IPS DF 19.7 (cell line): ENCODE data around the gene PRDM12.
"Not testable (repeated sequence)": the region's sequence is repeated elsewhere in the genome, so short reads cannot be mapped to it uniquely, and the experiment has no call there.

Experiments
- DNase-seq: peaks from one replicate; pipeline ENCODE4 v3.0.0-alpha.2; 2013; ENCODE audit warnings: low read depth, low spot score

PRDM12 gene

DNA sequence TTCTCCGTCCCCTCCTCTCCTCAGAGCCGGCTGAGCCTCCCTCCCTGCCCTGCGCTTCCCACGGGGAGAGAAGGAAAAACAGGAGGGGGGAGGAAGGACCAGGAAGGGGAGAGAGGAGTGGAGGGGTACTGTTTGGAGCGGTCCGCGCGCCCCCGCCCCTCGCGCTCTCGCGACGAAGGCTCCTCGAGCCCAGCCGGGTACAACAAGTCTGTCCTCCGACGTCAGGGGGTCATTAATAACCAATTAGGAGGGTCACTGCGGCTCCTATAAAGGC, 480 bp upstream of the PRDM12 start:
- no peak for DNase-seq

DNA sequence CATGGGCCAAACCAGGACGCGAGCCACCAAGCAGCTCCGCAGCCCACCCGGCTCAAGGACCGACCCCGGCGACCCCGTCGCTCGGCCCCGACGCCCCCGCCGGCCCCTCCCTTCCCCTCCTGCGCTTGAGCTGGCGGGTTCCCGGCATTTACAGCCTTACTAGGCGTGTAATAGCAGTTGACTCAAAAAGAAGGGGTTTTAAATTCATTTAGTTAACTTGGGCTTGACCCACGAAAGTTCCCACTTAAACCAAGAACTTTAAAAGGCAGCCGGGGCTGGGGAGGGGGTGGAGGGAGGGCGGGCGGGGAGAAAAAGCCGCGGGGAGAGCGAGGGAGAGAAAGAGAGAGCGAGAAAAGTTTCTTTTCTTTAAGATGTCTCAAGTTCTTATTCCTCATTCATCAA, 636 bp downstream of the PRDM12 start:
- DNase-seq, result no peak

DNA sequence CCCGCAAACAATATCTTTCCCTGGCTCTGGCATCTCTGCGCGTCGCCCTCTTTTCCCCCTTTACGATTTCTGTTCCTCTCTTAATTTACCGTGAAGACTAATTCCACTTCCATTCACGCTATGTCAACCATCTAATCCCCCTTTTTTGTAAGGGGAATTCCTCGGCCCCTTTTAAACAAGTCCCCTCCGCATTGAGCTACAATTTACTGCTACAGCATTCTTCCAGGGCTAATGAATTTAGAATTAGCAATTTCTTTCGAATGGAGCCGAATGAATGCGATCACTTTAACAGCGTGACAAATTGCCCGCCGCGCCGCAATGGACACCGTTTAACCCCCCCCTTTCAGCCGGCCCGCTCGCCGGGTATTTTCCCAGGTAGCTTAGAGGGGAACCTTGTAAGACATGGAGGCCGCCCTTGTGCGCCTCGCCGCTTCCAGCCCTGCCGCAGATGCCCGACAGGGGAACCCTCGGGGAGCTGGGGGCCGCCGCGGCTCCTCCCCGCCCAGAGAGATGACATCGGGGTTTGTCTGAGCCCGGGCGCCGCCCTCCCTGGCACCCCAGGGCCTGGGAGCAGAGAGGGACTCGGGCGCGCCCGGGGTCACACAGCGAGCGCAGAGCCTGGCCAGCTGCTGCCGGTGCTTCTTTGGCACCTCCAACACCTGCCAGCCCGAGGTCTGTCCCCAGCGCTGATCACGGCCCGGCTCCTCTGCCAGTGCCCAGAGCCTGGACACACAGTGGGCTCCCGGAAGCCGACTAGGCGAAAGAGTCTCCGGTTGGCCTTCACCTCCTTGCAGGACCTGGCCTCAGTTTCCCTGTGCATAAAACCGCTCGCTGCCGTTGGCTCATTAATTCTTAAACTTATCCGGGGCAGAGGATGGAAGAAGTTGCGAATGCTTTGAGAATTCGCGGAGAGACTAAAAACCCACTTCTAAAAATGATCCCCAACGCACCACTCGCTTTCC, 1.3 kb downstream of the PRDM12 start:
- no peak for DNase-seq

DNA sequence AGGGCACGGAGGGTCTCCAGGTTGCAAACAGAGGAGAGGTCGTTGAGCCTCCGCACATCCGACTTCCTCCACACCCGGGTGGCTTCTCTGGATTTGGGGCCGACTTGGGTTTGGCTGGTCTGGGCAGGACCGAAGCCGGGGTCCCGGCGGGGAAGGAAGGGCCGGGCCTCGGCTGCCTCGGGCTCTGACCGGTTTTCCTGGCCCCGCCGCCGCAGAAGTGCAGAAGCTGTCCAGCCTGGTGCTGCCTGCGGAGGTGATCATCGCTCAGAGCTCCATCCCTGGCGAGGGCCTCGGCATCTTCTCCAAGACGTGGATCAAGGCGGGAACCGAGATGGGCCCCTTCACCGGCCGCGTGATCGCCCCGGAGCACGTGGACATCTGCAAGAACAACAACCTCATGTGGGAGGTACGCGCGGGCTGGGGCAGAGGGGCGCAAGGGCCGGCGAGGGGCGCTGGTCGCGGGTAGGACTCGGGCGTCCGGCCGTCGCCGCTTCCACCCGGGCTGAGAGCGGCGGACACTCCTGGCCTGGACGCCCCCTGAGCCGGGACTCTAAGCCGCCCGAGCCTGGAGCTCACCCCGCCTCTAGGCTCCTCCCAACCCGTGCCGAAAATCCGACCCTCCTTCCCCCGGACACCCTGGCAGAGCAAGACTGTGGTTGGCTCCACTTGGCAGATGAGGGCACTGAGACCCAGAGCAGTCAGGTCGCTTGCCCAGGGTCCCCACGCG, 2.2 kb downstream of the PRDM12 start:
- DNase-seq, result no peak

DNA sequence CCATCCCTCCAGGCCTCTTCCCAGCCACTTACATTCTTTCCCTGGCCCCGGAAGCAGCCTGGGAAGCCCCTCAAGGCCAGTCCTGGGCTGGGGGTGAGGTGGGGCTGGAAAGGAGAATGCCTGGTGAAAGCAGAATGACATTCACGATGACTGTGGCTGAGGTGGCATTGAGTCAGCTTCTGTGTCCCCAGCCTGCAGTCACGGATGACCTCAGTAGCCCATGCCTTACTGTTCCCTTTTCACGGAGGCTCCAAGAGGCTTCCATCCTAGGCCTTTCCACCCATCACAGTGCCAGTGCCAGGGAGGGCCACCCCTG, 2.7 kb downstream of the PRDM12 start:
- DNase-seq, result no peak

DNA sequence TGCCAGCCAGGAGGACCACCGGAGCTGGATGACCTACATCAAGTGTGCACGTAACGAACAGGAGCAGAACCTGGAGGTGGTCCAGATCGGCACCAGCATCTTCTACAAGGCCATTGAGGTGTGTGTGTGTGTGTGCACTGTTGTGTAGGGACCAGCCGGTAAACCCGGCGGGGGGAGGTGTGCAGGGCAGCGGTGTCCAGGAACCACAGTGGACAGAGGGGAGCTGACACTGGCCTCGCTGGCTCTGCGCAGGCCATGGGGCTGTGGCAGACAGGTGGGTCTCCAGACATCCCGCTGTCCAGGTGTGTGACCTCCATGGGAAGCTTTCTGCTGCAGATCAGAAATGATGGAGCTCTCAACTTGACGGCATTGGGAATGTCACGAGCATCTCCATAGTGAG, 3.8 kb downstream of the PRDM12 start:
- no peak for DNase-seq

DNA sequence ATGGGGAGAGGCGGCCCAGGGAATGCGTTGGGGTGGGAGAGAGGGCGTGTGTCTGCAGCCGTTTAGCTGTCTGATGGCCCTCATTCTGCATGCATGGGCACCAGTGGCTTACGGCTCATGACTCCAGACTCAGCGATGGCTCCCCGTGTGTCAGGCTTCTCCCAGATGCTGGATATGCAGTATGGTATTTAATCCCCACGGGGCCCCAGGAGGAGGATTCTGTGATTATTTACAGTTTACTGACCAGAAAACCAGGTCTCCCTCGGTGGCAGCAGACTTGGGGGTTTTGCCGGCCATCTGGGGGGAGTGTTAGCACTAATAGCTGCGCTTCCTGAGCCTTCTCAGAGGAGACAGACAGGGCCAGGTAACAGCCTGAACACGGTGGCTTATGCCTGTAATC, 4.3 kb downstream of the PRDM12 start:
- no peak for DNase-seq

DNA sequence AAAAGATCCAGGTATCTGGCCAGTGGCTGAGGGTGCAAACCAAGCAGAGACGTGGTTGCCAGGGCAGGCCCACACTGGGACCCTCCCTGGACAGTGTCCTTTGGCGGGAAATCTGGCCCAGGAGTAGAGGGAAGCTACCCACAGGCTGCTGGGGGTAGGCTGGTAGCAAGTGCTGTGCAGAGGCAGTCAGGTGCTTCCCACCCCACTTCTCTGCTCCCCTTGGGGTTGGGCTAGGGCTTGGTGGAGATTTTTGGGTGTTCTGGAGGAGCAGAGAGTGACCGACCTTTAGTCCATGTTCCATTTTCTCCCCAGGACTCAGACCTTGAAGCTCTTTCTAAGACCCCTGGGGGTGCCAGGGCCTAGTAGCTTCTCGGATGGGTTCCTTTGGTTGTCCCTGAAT, 5.6 kb downstream of the PRDM12 start:
- DNase-seq, result no peak

DNA sequence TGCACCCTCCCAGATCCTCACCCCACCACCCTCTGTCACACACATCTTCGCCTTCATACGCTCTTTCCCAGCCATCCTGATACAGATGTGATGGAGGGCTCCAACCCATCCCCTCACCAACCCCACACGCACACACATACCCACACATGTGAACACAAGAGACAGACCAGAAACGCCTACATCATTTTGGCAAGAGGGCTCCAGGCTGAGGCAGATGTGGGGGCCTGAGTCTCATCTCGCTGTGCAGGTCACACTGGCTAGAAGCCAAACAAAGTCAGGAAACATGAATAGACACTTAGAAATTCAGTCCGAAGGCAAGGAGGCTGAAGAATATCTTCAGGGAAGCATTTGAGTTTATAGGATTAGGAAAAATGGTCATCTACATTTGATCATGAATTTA, 6.2 kb downstream of the PRDM12 start:
- no peak for DNase-seq

DNA sequence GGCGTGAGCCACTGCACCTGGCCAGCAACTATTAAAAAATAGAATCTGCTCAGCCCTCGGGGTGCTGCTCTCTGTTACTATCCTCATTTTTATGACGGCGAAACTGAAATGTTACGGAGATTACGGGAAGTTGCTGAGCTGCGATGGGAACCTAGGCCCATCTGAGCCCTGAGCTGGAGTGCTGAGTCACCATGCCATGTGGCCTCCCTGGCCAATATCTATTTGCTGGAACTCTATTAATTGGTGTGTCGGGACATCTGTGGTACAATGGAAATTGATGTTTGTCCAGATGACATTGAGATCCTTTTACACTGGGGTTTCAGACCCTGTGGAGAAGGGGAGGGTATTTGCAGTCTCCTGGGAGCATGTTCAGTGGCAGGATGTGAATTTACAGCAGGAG, 8.1 kb downstream of the PRDM12 start:
- DNase-seq, result no peak

DNA sequence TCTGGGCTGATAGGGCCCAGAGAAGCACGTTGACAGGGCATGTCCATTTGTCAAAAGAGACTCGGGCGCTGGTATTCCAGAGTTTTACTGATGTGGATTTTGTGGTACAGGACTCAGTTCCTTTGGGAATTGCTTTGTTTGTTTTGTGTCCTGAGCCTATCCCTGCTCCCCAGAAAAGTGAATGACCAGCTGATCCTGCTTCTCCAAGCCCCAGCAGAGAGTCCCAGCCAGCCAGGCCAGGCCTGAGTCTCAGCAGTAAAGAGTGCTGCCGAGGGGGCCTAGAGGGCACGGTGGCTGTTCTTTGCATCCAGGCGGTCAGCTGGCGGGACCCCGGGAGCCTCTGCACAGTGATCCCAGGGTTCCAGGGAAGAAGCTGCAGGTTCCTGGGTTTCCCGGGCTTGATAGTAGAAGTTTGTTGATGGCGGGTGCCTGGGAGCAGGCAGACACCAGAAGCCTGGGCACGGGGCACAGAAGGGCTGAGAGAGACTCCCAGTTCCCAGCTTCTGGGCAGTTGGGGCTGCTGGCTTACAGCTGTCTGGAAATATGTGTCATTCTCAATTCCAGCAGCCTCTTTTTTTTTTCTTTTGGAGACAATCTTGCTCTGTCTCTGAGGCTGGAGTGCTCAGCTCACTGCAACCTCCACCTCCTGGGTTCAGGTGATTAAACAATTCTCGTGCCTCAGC, 8.7 kb downstream of the PRDM12 start:
- no peak for DNase-seq

DNA sequence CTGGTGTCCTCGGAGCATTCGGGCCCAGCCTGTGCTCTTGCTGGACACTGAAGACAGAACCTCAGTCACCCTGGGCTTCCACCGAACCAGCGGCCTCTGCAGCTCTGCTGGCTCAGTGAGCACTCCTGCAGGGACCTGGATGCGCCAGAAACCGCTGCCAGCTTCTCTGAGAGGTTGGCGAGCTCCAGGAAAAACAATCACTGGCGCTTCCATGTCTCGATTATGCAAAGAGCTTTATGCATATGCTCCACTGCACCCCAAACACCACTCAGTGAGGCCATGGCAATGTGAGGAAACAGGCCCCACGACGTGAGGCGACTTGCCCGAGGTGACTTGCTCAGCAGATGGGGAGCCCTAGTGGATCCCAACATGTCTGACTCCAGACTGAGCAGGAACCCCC, 11.0 kb downstream of the PRDM12 start:
- no peak for DNase-seq

DNA sequence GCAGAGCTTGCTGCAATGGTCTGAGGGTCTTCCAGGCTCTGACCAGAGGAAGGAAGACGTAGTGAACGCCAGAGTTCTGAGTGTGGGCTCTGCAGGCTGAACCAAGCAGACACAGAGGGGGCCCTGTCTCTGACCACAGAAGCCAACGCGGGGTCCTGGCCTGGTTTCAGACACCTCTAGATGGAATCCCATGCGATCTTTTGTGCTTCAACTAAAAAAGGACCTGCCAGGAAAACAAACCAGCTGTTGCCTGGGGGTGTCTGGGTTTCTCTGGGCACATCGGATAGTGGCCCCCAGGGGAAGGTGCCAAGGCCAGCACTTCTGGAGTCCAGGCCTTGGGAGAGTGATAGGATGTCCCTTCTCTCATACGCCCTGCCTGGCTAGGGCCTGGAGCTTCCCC, 12.9 kb downstream of the PRDM12 start:
- DNase-seq, result no peak

DNA sequence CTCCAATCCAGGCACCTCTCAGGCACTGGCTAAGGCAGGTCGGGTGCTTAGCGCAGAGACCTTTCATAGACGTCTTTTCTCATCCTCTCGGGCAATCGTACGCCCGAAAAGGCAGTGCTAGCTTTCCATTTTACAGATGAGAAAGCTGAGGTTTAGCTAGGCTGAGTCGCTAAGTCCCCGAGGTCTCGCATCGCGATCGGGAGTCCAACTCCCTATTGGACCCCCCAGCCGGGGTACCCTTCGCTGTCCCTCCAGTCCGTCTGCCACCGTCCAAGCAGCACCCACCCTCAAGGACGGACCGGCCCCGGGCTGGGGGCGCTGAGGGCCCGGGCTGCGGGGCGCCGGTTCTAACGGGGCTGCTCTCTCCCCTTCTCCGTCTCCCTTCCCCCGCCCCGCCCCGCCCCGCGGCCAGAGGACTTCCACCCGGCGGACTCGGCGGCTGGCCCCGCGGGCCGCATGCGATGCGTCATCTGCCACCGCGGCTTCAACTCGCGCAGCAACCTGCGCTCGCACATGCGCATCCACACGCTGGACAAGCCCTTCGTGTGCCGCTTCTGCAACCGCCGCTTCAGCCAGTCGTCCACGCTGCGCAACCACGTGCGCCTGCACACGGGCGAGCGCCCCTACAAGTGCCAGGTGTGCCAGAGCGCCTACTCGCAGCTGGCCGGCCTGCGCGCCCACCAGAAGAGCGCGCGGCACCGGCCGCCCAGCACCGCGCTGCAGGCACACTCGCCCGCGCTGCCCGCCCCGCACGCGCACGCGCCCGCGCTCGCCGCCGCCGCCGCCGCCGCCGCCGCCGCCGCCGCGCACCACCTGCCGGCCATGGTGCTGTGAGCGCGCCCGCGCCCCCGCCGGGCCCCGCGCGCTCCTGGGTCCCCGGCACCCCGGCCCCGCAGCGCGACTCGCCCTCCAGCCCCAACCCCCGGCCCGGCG, 16.7 kb downstream of the PRDM12 start:
- DNase-seq, result no peak

DNA sequence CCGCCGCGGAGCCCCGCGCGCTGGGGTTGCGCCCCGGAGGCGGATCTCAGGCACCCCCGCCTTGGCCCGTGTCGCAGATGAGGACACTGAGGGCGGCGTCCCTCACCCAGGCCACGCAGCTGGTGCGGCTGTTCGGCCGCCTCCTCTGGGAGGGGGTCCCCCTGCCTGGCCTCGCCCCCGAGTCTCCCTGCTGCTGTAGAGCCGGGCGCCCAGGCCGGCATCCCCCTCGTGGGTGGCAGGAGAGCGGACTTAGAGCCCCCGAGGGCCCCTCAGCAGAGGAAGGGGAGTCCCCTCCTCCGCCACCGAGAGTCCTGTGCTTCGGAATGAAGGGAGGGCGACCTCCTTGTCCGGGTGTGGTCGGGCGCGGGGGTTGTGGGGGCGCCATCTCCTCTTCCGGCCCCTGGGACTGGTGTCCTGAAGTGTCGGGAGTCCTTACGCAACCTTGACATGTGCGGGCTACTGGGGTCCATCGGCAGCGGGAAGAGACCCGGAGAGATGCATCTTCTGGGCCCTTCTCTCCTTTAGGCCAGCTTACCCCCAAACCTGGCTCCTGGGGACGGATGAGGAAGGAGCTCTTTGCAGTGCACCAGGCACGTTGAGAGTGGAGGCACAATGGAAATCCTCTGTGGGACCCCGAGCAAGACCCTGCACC, 17.5 kb downstream of the PRDM12 start:
- no peak for DNase-seq

DNA sequence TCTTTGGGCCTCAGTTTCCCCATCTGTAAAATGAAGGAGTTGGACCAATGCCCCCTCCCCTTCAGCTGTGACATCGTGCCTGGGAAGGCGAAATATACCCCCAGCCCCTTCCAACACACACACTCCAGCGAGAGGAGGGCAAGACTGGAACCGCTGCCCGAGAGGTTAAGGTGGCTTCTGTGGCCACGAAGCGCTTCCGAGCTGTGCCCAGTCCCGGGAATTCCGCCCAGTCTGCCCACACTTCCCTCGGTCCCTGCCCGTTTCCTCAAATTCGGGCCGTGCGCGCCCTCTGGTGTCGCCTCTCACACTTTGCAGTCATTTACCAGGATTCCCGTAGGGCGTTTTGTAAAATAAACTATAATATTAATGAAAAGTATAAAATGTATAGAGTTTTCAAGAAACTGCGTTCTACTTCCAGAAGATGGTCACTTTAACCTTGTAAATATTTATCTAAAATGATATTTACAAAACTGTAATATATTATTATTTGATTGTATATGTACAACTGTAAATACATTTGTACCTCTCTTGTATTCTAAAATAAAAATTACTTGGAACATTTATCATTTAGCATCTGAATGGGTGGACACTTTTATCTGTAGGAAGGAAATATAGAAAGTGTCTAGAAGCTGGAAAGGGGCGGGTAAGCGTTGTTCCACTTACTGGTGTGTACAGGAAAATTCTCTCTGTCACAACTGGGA, 18.2 kb downstream of the PRDM12 start:
- no peak for DNase-seq

DNA sequence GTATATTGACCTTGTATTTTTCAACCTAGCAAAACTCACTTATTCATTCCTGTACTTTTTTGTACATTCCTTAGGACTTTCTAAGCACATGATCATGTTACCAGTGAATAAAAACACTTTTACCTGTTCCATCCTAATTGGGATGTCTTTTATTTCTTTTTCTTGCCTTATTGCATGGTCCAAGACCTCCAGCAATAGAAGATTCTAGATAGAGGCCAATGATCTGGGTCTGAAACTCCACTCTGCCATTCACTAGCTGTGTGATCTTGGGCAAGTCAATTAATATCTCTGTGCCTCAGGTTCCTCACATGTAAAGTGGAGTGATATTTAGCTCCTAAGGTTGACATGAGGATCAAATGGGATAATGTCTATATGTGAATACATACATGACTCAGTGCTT, 20.7 kb downstream of the PRDM12 start:
- no peak for DNase-seq

DNA sequence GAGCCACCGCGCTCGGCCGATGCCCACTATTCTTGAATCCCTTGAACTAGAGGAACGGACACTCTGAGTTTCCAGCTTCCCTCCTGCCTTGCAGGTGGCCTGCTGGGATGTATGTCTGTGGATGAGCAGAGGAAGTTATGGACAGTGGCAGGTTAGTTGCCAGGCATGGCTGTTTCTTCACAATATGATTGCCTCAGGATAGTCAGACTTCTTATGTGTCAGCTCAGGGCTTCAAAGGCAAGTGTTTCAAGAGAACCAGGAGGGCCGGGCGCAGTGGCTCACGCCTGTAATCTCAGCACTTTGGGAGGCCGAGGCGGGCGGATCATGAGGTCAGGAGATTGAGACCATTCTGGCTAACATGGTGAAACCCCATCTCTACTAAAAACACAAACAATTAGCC, 21.6 kb downstream of the PRDM12 start:
- not testable (repeated sequence) for DNase-seq

DNA sequence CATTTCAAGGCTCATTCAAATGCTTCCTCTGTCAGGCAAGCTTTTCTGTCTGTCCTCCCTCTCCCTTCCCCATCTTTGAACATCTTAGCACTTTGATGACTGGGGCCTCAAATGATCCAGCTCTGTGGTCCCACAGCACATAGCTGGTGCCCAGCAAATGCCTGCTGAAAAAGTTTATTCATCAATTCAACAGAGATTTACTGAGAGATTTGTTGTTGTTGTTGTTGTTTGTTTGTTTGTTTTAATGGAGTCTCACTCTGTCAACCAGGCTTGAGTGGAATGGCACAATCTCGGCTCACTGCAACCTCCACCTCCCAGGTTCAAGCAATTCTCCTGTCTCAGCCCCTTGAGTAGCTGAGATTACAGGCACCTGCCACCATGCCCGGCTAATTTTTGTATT, 23.2 kb downstream of the PRDM12 start:
- DNase-seq, result no peak

DNA sequence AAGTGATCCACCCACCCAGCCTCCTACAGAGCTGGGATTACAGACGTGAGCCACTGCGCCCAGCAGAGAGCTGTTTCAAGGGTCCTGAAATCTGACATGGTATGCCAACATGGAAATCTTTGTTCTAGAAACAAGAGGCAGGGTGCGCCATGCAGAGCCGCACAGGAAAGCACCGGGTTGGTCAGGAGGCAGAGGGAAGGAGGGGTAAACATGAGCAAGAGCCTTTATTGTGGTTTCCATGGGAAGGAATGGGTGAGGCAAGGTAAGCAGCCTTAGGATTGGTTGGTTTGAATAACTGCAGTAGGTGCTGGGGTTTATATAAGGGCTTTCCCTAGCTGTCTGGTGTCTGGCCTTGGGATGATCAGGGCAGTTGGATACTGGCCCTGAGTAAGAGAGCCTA, 23.7 kb downstream of the PRDM12 start:
- DNase-seq, result no peak

DNA sequence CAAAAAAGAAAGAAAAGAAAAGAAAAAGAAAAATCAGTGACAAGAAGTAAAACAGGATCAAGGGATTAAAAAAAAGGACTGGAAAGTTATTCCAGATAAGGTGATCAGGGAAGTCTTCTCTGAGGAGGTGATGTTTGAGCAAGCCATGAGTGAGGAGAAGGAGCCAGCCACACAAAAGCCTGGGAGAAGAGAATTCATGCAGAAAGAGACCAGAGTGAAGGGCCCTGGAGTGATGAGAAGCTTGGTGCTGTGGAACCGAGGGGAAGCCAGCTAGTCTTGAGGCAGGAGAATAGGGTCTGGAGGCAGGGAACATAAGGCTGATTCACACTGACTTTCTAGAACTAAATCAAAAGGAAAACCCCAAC, 25.2 kb downstream of the PRDM12 start:
- no peak for DNase-seq
